HG03520 (cell line): Measurements from ENCODE around the gene MAP1LC3B.

ENCODE experiments used
- ATAC-seq: cut with Tn5 transposase; IDR thresholded peaks from one replicate; pipeline ENCODE4 v1.9.1; 2021; ENCODE audit warnings: mild to moderate bottlenecking, moderate library complexity; ENCODE audit not compliant: unreplicated experiment

The MAP1LC3B gene

DNA sequence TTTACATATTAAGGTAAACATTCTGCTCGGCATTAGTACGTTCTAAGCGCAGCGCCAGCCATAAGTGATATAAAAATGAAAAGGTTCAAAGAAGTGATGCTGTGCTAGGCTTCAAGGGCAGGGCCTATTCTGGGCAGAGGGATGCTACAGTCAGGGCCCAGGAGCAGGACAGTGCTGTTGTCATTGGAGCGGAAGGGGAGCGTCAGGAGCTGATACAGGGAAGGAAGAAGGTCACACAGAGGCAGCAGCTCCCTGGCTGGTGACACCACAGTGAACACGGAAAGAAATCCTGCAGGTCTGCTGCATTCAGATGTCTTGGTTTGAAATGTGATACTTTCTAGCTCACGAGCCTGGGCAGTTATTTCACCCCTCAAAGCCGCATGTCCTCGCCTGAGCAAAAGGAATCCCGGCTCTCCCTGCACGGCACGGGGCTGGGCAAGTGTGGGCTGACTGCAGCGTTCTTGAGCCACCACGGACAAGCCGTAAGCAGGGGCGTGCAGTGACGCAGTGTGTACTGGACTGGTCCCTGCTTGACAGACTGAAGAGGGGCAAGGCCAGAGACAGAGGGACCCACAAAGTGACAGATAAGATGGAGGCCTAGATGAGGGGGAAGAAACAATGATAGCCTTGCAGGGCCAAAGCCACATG, 59.6 kb downstream of the MAP1LC3B start:
- no peak for ATAC-seq

DNA sequence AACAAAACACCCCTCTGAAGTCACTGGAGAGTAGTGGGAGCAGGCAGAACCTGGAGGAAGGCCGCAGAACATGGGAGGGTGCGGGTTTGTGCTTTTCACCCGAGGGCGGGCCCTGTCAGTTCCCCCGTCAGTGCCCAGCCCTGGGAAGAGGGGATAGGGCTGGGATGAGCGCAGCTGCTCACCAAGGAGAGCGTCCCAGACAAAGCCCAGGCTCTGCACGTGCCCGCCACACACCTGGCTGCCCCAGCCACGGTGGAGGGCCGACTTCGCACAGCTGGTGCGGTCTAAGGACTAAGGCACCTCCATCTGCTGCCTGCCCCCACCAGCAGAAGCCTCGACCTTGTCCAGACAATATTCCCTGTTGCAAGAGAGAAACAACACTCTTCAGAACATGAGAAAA, 61.2 kb downstream of the MAP1LC3B start:
- ATAC-seq = no peak
